Epithelial cell of esophagus (primary cell): Measurements from ENCODE around the gene WDFY2.
"Not testable (repeated sequence)": the region's sequence is repeated elsewhere in the genome, so short reads cannot be mapped to it uniquely, and the experiment has no call there.

ENCODE experiments used
- DNase-seq: peaks from one replicate; pipeline ENCODE4 v3.0.0; 2010; ENCODE audit warnings: low read depth
- H3K4me3 ChIP-seq: 2 replicates; pipeline ENCODE4 v1.5.1; 2011; ENCODE audit warnings: mild to moderate bottlenecking, low read length, control low read depth
- CTCF ChIP-seq: IDR thresholded peaks from 2 replicates; pipeline ENCODE4 v1.5.1; 2011; ENCODE audit warnings: low read depth, mild to moderate bottlenecking, low read length, control low read depth, inconsistent platforms; ENCODE audit not compliant: insufficient read depth; ENCODE audit errors: missing control alignments

Gene WDFY2

GRCh38 chr13:51684076-51684475 is 99.8 kb downstream of the WDFY2 start:
- no peak for TF ChIP-seq CTCF
- no peak overlapping the region for H3K4me3 ChIP-seq
- no peak for DNase-seq

- no peak overlapping the region for H3K4me3 ChIP-seq
- no peak for TF ChIP-seq CTCF
- DNase-seq = no peak
Observed at GRCh38 chr13:51687947-51688714, 103.9 kb downstream of the WDFY2 start.

GRCh38 chr13:51688937-51689662 is 104.8 kb downstream of the WDFY2 start:
- DNase-seq = no peak
- H3K4me3 ChIP-seq = no peak overlapping the region
- TF ChIP-seq CTCF = no peak

- no peak overlapping the region for H3K4me3 ChIP-seq
- no peak for DNase-seq
- no peak for TF ChIP-seq CTCF
Observed at GRCh38 chr13:51689663-51689996, 105.4 kb downstream of the WDFY2 start.

GRCh38 chr13:51695677-51696076 is 111.4 kb downstream of the WDFY2 start:
- not testable (repeated sequence) for H3K4me3 ChIP-seq, DNase-seq

- DNase-seq = no peak
- no peak overlapping the region for H3K4me3 ChIP-seq
- TF ChIP-seq CTCF = no peak
Observed at GRCh38 chr13:51697181-51697580, 112.9 kb downstream of the WDFY2 start.

GRCh38 chr13:51697855-51698254 is 113.6 kb downstream of the WDFY2 start:
- no peak for DNase-seq
- no peak overlapping the region for H3K4me3 ChIP-seq
- no peak for TF ChIP-seq CTCF
